NT2/D1 (cell line): ENCODE data around the gene STARD3.

ENCODE experiments used
- DNase-seq: peaks from one replicate; pipeline ENCODE4 v3.0.0-alpha.2; 2011; ENCODE audit warnings: low read depth, low spot score
- H3K27me3 ChIP-seq: 2 replicates; pipeline ENCODE4 v1.6.0; 2011; ENCODE audit warnings: mild to moderate bottlenecking; ENCODE audit not compliant: insufficient read length, insufficient read depth
- H3K36me3 ChIP-seq: 2 replicates; pipeline ENCODE4 v1.6.1; 2011; ENCODE audit warnings: mild to moderate bottlenecking, low read length, mixed read lengths; ENCODE audit not compliant: insufficient read depth, insufficient read length
- H3K4me1 ChIP-seq: 2 replicates; pipeline ENCODE4 v1.5.1; 2011; ENCODE audit not compliant: insufficient read depth, insufficient read length
- H3K4me3 ChIP-seq: 2 replicates; pipeline ENCODE4 v1.5.1; 2011; ENCODE audit warnings: low read depth; ENCODE audit not compliant: insufficient read length
- H3K9ac ChIP-seq: 2 replicates; pipeline ENCODE4 v1.6.0; 2011; ENCODE audit warnings: low read depth; ENCODE audit not compliant: insufficient read length
- H3K9me3 ChIP-seq: 2 replicates; pipeline ENCODE4 v1.5.1; 2011; ENCODE audit warnings: mild to moderate bottlenecking, low read length; ENCODE audit not compliant: insufficient read depth
- SUZ12 ChIP-seq: IDR thresholded peaks from 2 replicates; pipeline ENCODE4 v1.6.1; 2011; ENCODE audit not compliant: insufficient read length, insufficient read depth; ENCODE audit errors: extremely low read depth
- YY1 ChIP-seq: IDR thresholded peaks from 2 replicates; pipeline ENCODE4 v1.6.1; 2011; ENCODE audit not compliant: insufficient read length, insufficient read depth
- ZNF274 ChIP-seq: IDR thresholded peaks from 2 replicates; pipeline ENCODE4 v1.6.1; 2011; ENCODE audit warnings: mild to moderate bottlenecking, low read depth, low read length

STARD3 gene

DNA sequence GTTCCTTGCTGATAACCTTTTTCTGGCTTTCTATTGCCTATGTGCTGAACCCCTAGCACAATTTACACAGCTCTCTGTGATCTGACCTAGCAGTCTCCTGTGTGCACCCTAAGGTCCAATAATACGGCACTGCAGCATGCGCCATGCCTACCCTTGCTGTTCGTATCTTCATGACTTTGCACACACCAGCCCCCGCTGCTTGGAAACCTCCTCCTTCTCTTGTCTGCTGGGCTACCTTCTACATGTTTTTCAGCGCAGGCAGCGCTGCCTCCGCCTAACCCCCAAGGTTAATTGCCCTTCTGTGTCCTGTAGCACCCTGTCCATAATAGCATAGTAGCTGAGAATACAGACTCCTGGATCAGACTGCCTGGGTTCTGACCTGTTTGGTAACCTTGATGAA lies 1.4 kb downstream of the STARD3 start:
- peak overlapping the region; percentile 95 for H3K9ac ChIP-seq
- H3K9me3 ChIP-seq: no peaks in the 10 kb centered on the region
- TF ChIP-seq SUZ12: no peak
- TF ChIP-seq YY1: no peak
- no peak for TF ChIP-seq ZNF274
- H3K4me1 ChIP-seq: peaks cover 36% of the 10 kb centered on the region
- DNase-seq: no peak
- no peak overlapping the region for H3K4me3 ChIP-seq
- H3K27me3 ChIP-seq: peaks cover 4% of the 10 kb centered on the region
- no peaks in the 10 kb centered on the region for H3K36me3 ChIP-seq

DNA sequence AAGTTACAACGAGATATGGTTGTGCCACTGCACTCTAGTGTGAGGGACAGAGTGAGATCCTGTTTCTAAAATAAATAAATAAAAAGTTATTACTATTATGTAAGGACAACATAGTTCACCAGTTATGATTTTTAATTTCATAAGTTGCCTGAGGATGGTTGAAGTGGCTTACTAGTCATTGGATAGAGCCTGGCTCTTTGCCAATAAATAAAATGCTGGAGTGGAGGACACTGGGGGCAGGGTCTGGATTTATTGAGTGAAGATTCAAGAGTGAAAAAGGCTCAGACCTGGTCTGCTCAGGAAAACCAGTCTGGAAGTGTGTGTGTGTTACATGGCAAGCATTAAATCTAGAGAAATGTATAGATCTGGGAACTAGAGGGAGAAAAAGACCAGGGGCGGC lies 2.1 kb downstream of the STARD3 start:
- Histone ChIP-seq H3K36me3 (no peaks in the 10 kb centered on the region), H3K27me3 (peaks cover 4% of the 10 kb centered on the region), H3K9me3 (no peaks in the 10 kb centered on the region), H3K4me1 (peaks cover 38% of the 10 kb centered on the region), H3K9ac (peak overlapping the region; percentile 3), H3K4me3 (no peak overlapping the region)
- DNase-seq: no peak
- TF ChIP-seq YY1 (no peak), ZNF274 (no peak), SUZ12 (no peak)

DNA sequence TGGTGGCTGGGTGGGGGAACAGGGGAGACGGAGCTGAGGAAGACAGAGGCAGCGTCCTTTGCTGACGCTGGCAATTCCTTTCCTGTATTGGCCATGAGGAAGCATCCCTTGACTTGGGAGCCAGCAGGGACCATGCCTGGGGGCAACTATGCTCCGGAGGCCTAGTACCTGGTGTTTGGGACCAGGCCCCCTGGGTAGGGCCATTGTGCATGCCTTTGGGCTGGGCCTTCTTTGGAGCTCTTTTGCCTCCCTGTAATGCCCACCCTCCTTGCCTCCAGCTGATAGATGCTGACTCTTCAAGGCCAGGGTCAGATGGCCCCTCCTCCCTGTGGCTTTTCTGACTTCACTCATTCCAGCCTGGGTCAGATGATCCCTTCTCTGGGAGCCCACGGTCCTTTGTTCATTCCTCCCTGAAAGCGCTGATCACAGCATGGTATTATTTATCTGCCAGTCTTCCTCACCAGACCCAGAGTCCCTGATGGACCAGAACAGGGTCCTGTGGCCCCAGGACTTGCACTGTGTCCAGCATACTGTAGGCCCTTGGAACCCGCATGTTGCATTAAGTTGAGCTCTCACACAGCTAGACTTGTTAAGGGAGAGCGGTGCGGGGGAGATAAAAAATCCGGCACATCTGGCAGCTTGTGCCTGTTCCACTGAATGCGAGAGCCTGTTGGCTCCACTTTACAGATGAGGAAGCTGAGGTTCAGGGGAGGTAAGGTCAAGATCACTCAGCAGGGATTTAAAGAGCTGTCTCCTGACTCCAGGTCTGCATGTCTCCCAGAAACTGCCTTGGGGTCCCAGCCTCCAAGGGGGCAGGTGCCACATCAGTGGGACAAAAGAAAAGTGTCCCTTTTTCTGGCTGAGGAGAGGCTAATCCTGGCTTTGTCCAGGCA lies 2.9 kb downstream of the STARD3 start:
- Histone ChIP-seq H3K4me1 (peaks cover 40% of the 10 kb centered on the region), H3K36me3 (no peaks in the 10 kb centered on the region), H3K9ac (peak overlapping the region; percentile 54), H3K9me3 (no peaks in the 10 kb centered on the region), H3K27me3 (peaks cover 4% of the 10 kb centered on the region), H3K4me3 (no peak overlapping the region)
- no peak for DNase-seq
- TF ChIP-seq YY1: no peak

DNA sequence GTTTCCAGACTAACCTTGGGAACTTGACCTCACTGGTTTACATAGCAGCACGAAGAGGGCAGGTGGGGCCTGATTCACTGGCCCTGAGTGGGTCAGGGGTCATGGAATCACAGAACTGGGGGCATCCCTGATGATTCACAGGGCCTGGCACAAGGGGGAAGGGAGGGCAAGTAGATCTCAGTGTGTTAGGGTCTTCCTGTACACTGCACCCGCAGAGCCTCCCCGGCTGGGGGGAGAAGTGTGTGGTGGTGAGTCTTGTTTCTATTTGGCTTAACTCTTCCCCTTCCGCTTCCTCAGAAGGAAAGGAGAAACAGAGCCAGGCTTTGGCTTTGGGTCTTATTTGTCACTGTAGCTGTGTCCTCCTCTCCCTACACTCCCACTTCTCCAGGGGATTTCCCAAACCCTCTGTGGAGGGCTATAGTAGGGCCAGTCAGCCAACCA lies 3.7 kb downstream of the STARD3 start:
- no peak for TF ChIP-seq YY1
- no peak for TF ChIP-seq ZNF274
- no peak for TF ChIP-seq SUZ12
- Histone ChIP-seq H3K4me3 (no peak overlapping the region), H3K27me3 (peaks cover 4% of the 10 kb centered on the region), H3K9me3 (no peaks in the 10 kb centered on the region), H3K36me3 (no peaks in the 10 kb centered on the region), H3K4me1 (peaks cover 43% of the 10 kb centered on the region), H3K9ac (peak overlapping the region; percentile 54)
- no peak for DNase-seq

DNA sequence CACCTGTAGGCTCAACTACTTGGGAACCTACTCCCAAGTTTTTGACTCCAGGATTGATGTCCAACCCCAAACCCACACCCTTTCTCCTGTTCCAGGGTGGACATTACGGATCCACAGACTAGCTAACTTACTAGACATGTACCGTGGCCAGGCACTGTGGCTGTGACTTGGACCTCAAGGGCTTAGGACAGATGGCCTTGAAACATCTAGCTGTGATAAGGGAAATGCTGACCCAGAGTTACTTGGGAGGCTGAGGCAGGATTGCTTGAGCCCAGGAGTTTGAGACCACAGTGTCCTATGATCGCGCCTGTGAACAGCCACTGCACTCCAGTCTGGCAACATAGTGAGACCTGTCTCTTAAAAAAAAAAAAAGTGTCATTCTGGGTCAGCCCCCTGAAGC lies 4.2 kb downstream of the STARD3 start:
- H3K4me3 ChIP-seq: no peak overlapping the region
- DNase-seq: no peak
- no peaks in the 10 kb centered on the region for H3K9me3 ChIP-seq
- H3K9ac ChIP-seq: peak overlapping the region; percentile 54
- peaks cover 4% of the 10 kb centered on the region for H3K27me3 ChIP-seq
- no peaks in the 10 kb centered on the region for H3K36me3 ChIP-seq
- TF ChIP-seq SUZ12 (no peak), ZNF274 (no peak), YY1 (no peak)
- peaks cover 38% of the 10 kb centered on the region for H3K4me1 ChIP-seq

DNA sequence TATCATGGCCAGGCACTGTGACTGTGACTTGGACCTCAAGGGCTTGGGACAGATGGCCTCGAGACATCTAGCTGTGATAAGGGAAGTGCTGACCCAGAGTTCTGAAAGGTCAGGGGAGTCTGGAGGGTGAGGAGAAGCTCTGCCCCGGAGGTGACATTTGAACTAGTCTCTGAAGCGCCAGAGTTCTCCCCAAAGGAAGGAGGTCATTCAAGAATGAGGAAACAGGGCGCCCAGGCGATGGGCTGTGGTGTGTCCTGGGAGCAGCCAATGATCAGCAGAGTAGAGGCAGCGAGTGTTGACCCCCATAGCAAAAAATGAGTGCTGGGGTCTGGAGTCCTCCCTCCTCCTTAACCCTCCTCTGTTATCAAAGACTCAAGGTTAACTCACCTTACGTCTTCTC lies 4.9 kb downstream of the STARD3 start:
- Histone ChIP-seq H3K9ac (no peak overlapping the region), H3K4me1 (peaks cover 31% of the 10 kb centered on the region)
- no peak for DNase-seq

DNA sequence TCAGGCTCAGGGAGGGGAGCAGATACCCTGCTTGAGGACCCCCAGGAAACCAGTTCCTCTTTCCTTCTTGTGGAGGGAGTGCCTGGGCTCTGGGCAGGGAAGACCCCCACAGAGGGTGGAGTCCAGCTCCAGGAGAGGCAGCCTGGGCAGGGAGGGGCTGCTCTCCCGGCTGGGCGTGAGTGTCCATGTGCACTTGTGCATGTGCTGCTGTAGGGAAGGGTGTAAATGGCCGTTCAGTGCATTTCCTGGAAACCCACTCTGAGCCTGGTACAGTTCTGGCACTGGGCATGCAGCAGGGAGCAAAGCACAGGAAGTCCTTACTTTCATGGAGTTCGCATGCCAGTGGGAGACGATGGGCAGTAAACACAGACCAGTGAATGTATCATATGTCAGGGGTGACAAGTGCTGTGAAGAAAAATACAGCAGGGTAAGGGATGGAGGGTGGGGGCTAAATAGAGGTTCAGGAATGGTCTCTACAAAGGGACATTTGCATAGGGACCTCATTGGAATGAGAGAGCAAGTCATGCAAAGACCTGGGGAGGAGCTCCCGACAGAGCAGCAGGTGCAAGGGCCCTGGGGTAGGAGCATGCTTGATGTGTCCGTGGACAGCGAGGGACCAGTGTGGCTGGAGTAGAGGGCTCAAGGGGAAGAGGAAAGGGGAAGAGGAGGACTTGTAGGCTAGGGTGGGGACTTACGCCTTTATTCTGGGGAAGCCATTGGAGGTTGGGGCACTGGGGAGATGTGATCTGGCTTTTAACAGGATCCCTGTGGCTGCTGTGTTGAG lies 5.5 kb downstream of the STARD3 start:
- Histone ChIP-seq H3K36me3 (no peaks in the 10 kb centered on the region), H3K9me3 (no peaks in the 10 kb centered on the region), H3K4me3 (no peak overlapping the region), H3K4me1 (peaks cover 35% of the 10 kb centered on the region), H3K9ac (no peak overlapping the region), H3K27me3 (peaks cover 4% of the 10 kb centered on the region)
- DNase-seq: no peak
- TF ChIP-seq ZNF274 (no peak), YY1 (no peak), SUZ12 (no peak)

More for the DNA sequence above, 4.9 kb downstream of the STARD3 start:
- Histone ChIP-seq H3K36me3 (no peaks in the 10 kb centered on the region), H3K4me3 (no peak overlapping the region), H3K27me3 (peaks cover 4% of the 10 kb centered on the region), H3K9me3 (no peaks in the 10 kb centered on the region)
- TF ChIP-seq YY1 (no peak), ZNF274 (no peak), SUZ12 (no peak)
